HL-60 (cell line): ENCODE measurements around the gene CSTF3.

Source experiments
- CTCF ChIP-seq: IDR thresholded peaks from one replicate; pipeline ENCODE4 v1.5.1; 2011; ENCODE audit warnings: low read length, control low read depth, inconsistent platforms; ENCODE audit not compliant: insufficient read depth
- GABPA ChIP-seq: IDR thresholded peaks from 2 replicates; pipeline ENCODE4 v1.6.1; 2012; ENCODE audit warnings: low read depth
- POLR2AphosphoS5 ChIP-seq: IDR thresholded peaks from 2 replicates; pipeline ENCODE4 v1.6.1; 2012; ENCODE audit warnings: low read depth

- TF ChIP-seq CTCF (no peak), GABPA (no peak), POLR2AphosphoS5 (no peak)
These were observed 71.5 kb downstream of the CSTF3 start for GRCh38 chr11:33089776-33090175.
